RWPE2 (cell line): ENCODE measurements around the gene ZIC2.

ENCODE experiments used
- ATAC-seq: fragments of 200-7000 bp; cut with Tn5 transposase; 3 replicates; pipeline ENCODE4 v1.9.1; 2021; ENCODE audit warnings: low read depth
- DNase-seq: peaks from one replicate; pipeline ENCODE4 v3.0.0-alpha.2; 2020; ENCODE audit warnings: low spot score
- H3K27ac ChIP-seq: fragments of 450-650 bp; 2 replicates; pipeline ENCODE4 v1.5.1; 2017; ENCODE audit warnings: mild to moderate bottlenecking; ENCODE audit not compliant: poor library complexity, severe bottlenecking
- H3K27me3 ChIP-seq: fragments of 250-450 bp; sonication (Bioruptor Pico); 2 replicates; pipeline ENCODE4 v1.5.1; 2021; ENCODE audit warnings: mild to moderate bottlenecking, moderate library complexity; ENCODE audit not compliant: insufficient read depth, poor library complexity, severe bottlenecking
- H3K36me3 ChIP-seq: fragments of 250-450 bp; sonication (Bioruptor Pico); 2 replicates; pipeline ENCODE4 v1.5.1; 2020; ENCODE audit warnings: low read depth, mild to moderate bottlenecking, moderate library complexity
- H3K4me1 ChIP-seq: fragments of 250-450 bp; sonication (Bioruptor Pico); 2 replicates; pipeline ENCODE4 v1.5.1; 2021; ENCODE audit warnings: mild to moderate bottlenecking, moderate library complexity; ENCODE audit not compliant: insufficient read depth, poor library complexity, severe bottlenecking
- H3K4me3 ChIP-seq: fragments of 250-450 bp; sonication (Bioruptor Pico); 2 replicates; pipeline ENCODE4 v1.5.1; 2021; ENCODE audit warnings: mild to moderate bottlenecking, moderate library complexity; ENCODE audit not compliant: severe bottlenecking
- H3K9me3 ChIP-seq: fragments of 250-450 bp; sonication (Bioruptor Pico); 2 replicates; pipeline ENCODE4 v1.5.1; 2021; ENCODE audit warnings: mild to moderate bottlenecking, moderate library complexity; ENCODE audit not compliant: severe bottlenecking
- TF ChIP-seq, protein P1 (sequence below): fragments of 450-650 bp; IDR thresholded peaks from one replicate; pipeline ENCODE4 v1.5.1; 2017; ENCODE audit warnings: mild to moderate bottlenecking, moderate library complexity; ENCODE audit not compliant: poor library complexity, severe bottlenecking

ZIC2 gene

DNA sequence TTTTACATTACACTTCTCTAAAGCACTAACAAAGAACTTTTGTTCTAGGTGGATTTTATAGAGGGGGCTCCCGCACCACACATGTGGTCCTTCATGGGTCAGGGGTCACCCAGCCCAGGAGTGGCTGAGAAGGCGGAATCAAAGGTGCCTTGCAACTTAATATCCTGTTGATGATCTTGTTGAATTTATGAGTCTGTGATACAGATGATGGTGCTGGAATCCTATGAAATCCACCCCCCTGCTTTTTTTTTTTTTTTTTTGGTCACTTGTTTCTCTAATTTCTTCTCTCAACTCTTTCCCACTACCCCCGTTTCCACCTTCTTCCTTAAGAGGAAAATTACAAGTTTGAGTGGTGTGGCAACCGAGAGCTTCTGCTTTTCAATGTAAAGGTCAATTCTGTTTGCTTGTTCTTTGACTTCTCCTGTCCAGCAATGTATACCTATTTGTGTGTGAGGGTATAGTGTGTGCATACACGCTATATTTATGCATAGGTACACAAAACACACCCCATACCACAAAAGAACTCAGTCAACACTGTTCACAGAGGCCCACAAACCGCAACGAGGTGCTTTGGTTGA is 4.2 kb upstream of the ZIC2 start:
- Histone ChIP-seq H3K4me1 (no peaks in the 10 kb centered on the region), H3K9me3 (no peaks in the 10 kb centered on the region), H3K27ac (no peak overlapping the region), H3K4me3 (no peak overlapping the region), H3K36me3 (no peaks in the 10 kb centered on the region), H3K27me3 (peaks cover 88% of the 10 kb centered on the region)
- DNase-seq (no peak), ATAC-seq (no peak)
- TF ChIP-seq, protein P1, sequence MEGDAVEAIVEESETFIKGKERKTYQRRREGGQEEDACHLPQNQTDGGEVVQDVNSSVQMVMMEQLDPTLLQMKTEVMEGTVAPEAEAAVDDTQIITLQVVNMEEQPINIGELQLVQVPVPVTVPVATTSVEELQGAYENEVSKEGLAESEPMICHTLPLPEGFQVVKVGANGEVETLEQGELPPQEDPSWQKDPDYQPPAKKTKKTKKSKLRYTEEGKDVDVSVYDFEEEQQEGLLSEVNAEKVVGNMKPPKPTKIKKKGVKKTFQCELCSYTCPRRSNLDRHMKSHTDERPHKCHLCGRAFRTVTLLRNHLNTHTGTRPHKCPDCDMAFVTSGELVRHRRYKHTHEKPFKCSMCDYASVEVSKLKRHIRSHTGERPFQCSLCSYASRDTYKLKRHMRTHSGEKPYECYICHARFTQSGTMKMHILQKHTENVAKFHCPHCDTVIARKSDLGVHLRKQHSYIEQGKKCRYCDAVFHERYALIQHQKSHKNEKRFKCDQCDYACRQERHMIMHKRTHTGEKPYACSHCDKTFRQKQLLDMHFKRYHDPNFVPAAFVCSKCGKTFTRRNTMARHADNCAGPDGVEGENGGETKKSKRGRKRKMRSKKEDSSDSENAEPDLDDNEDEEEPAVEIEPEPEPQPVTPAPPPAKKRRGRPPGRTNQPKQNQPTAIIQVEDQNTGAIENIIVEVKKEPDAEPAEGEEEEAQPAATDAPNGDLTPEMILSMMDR = no peak

DNA sequence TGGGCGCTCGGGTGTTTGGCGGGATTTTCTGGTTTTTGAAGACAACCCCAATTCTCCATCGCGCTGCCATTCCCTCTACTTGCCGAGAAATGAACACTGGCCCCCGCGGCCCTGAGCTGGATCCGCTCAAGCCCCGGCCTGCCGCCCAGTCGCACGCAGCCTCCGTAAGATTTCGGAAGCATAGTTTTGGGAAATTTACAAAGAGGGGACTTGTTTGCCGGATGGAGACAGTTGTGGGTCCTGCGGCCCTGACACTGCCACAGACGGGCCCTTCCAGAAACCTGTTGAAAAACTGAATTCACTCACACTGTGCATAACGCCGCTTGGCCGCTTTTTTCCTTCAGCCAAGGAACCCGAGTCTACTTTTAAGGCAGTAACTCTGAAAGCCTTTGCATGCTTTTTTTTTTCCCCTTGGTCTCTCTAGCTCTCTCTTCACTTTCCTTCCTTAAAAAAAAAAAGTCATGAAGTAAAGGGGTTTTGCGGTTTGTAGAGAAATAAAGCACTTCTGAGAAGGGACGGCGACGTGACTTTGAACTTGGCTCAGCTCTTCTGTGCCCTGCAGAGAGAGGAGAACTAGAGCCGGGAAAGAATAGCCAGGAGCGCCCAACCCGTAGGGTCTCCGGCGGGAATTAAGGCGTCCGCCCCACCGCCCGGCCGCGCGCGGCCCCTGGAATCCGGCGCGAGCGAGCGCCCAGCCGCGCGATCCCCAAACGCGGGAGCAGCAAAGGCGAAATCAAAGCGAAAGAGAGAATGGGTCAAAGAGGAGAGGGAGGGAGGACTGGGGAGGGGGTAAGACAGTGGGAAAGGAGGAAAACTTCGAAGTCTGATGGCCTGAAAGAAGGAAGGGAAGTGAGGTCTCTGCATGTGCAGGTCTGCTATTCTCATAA is 3.4 kb upstream of the ZIC2 start:
- no peak for DNase-seq

DNA sequence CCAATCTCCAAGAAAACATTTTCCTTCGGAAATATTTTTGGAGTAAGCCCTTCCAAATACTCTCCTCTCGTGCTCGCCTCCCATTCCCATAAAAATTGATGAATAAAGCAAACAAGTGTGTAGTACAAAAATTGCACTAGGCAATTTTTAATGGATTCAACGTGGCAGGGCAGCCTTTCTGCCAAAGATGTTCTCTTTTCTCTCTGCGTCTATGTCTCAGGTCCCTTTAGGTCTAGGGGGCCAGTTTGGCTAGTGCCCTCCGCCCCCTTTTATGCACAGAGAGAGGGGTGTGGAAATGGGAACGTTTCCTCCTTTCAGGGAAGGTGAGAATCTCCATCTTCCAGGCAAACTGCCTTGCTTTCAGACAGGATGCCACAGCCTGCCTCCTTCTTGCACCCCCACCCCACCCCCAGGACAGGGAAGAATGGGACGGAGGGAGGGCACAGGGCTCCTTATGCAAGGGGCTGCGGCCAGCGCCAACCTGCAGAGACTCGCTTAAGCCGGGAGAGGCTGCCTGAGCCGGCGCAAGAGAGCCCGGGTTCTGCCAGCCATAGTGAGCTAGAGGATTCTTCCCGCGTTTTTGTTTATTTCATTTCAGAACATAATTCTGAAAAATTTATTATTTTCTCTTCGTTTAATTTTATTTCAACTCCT is 2.7 kb upstream of the ZIC2 start:
- Histone ChIP-seq H3K4me1 (no peaks in the 10 kb centered on the region), H3K36me3 (no peaks in the 10 kb centered on the region), H3K9me3 (no peaks in the 10 kb centered on the region), H3K27me3 (peaks cover 88% of the 10 kb centered on the region), H3K4me3 (no peak overlapping the region), H3K27ac (no peak overlapping the region)
- DNase-seq = no peak
- ATAC-seq = no peak
- TF ChIP-seq, protein P1 = no peak

More for the DNA sequence above, 3.4 kb upstream of the ZIC2 start:
- H3K27me3 ChIP-seq = peaks cover 88% of the 10 kb centered on the region
- H3K9me3 ChIP-seq = no peaks in the 10 kb centered on the region
- no peaks in the 10 kb centered on the region for H3K4me1 ChIP-seq
- TF ChIP-seq, protein P1 = no peak
- no peak for ATAC-seq
- H3K36me3 ChIP-seq = no peaks in the 10 kb centered on the region
- H3K27ac ChIP-seq = no peak overlapping the region
- no peak overlapping the region for H3K4me3 ChIP-seq

DNA sequence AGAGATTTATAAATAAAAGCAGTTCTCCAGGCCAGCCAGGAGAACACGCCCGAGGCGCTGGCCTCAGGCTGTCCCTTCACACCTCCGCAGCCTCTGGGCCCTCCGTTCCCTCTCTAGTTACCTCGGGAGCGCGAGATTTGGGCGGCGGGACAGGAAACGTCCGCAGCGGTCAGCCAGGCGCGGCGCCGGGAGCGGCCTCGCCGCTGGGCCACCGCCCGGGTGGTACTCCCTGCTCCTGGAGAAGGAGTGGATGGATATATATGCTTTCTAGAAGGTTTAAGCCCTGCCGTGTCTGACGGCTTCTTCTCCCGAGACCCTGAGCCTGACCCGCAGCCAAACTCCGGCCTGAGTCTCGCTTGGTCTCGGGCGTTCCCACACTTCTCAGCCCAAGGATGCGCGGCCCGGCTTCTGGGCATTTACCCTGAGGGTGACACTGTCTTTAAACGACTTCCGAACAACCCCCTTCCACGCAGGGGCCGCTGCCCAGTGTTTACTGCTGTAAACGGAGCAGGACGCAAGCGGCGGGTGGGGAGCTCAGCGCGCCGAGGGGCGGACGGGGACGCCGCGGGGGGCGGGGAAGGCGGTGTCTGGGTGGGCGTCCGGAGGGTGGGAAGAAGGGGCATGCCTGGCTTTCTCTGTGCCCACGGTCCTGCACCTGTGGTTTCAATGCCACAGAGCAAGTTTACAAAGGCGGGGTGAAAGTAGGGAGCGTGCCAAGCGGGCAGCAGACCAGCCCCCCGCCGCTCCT is 2.0 kb upstream of the ZIC2 start:
- peak; percentile 17; the same call in 2 of the 3 replicates for ATAC-seq

More for the DNA sequence above, 2.0 kb upstream of the ZIC2 start:
- Histone ChIP-seq H3K27ac (no peak overlapping the region), H3K27me3 (peaks cover 88% of the 10 kb centered on the region), H3K9me3 (no peaks in the 10 kb centered on the region), H3K4me3 (peak overlapping the region; percentile 30), H3K36me3 (no peaks in the 10 kb centered on the region), H3K4me1 (no peaks in the 10 kb centered on the region)
- no peak for DNase-seq
- TF ChIP-seq, protein P1 = no peak
